Peyer's patch (tissue), 4 donors: ENCODE results near the gene USH2A. TPM values are rescaled to one million over a fixed set of nuclear protein-coding genes. Genes with fewer than 3 reads are reported as not detected.

ENCODE experiments used
- DNase-seq, 3 donors: peaks; one replicate each; pipeline ENCODE4 v3.0.0-alpha.2; 2017 to 2019
- H3K27ac ChIP-seq, 4 donors: fragments of 200-600 bp; sonication (generic); one replicate each; pipeline ENCODE4 v1.5.1; 2016 to 2019
- H3K27me3 ChIP-seq, 2 donors: fragments of 200-600 bp; sonication (generic); one replicate each; pipeline ENCODE4 v1.5.1; 2019
- H3K36me3 ChIP-seq, 3 donors: fragments of 200-600 bp; sonication (generic); one replicate each; pipeline ENCODE4 v1.5.1; 2016 to 2019
- H3K4me1 ChIP-seq, 4 donors: fragments of 200-600 bp; sonication (generic); one replicate each; pipeline ENCODE4 v1.5.1; 2016 to 2019
- H3K4me3 ChIP-seq, 4 donors: fragments of 200-600 bp; sonication (generic); 1 replicate in 3 of 4; 2 replicates in 1 of 4; pipeline ENCODE4 v1.5.1; 2016 to 2019; ENCODE audit warnings: mild to moderate bottlenecking in 1 of 4
- H3K9me3 ChIP-seq, 4 donors: fragments of 200-600 bp; sonication (generic); one replicate each; pipeline ENCODE4 v1.5.1; 2016 to 2019; ENCODE audit warnings: mild to moderate bottlenecking in 1 of 4
- POLR2A ChIP-seq, 2 donors: fragments of 450-650 bp; IDR thresholded peaks; one replicate each; pipeline ENCODE4 v1.5.1; 2017; ENCODE audit warnings: antibody characterized with exemption in 2 of 2, mild to moderate bottlenecking in 2 of 2, moderate library complexity in 2 of 2
- total RNA-seq, 4 donors: library from RNA; depleted of rRNA; stranded (reverse); fragments of >200 nt; gene quantifications; one replicate each; pipeline ENCODE4 v1.1.0, GENCODE V29; 2016
- TF ChIP-seq, protein P1 (sequence below), 6 experiments: fragments of 450-650 bp in 4 of 6; fragments of 200-600 bp in 2 of 6; sonication (generic) in 1 of 6; IDR thresholded peaks; one replicate each; pipeline ENCODE4 v1.5.1; 2017 to 2019; ENCODE audit warnings: antibody characterized with exemption in 6 of 6, mild to moderate bottlenecking in 3 of 6, moderate library complexity in 1 of 6

USH2A gene
- total RNA-seq, 4 donors from 2014 or later = not detected

DNA sequence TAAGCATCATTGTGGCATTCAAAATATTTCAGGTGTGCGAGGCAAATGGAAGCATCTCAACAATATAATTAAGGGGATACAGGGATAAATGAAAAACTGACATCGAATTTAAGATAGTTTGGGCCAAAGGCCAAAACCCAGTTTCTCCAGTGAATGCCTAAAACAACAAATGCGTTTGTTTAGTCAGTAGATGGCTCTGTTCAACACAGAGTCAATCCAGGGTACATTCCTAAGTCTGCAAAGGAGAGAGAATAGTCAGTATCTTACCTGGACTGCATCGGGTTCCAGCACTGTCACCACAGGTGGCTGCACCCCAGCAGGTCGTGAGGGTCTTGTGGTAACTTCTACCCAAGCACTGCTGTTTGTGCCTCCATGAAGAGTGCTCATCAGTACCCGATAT is 535.1 kb downstream of the USH2A start:
- H3K4me3 ChIP-seq = no peak overlapping the region
- H3K36me3 ChIP-seq = no peaks in the 10 kb centered on the region
- DNase-seq = no peak
- H3K9me3 ChIP-seq = no peaks in the 10 kb centered on the region
- H3K27ac ChIP-seq = no peak overlapping the region
- no peaks in the 10 kb centered on the region for H3K4me1 ChIP-seq
- TF ChIP-seq, protein P1, sequence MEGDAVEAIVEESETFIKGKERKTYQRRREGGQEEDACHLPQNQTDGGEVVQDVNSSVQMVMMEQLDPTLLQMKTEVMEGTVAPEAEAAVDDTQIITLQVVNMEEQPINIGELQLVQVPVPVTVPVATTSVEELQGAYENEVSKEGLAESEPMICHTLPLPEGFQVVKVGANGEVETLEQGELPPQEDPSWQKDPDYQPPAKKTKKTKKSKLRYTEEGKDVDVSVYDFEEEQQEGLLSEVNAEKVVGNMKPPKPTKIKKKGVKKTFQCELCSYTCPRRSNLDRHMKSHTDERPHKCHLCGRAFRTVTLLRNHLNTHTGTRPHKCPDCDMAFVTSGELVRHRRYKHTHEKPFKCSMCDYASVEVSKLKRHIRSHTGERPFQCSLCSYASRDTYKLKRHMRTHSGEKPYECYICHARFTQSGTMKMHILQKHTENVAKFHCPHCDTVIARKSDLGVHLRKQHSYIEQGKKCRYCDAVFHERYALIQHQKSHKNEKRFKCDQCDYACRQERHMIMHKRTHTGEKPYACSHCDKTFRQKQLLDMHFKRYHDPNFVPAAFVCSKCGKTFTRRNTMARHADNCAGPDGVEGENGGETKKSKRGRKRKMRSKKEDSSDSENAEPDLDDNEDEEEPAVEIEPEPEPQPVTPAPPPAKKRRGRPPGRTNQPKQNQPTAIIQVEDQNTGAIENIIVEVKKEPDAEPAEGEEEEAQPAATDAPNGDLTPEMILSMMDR (IDR thresholded peaks at IDR 0.05) = peak in 3 of 6 experiments; percentile 26 to 35 (median 33)
- no peak for TF ChIP-seq POLR2A (IDR thresholded peaks at IDR 0.05)
- H3K27me3 ChIP-seq = no peaks in the 10 kb centered on the region

DNA sequence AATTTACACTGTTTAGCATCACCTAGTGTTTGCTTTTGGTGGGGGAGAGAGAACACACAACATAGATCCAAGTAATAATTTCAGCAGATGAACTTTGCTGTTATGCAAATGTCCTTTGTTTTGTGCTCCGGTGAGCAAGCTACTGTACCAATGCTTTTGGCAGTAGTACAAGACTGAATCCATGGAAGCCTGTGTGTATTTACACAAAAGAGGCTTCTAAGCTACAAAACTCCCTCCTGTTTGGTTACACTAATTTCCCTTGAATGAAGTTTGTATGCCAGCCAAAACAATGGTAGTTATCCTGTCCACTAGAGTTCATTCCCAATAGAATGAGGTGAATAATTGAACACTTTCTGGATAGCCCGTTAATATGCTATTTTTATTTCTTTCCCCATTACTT is 535.6 kb downstream of the USH2A start:
- H3K27me3 ChIP-seq = no peaks in the 10 kb centered on the region
- H3K36me3 ChIP-seq = no peaks in the 10 kb centered on the region
- TF ChIP-seq POLR2A (IDR thresholded peaks at IDR 0.05) = no peak
- TF ChIP-seq, protein P1 (IDR thresholded peaks at IDR 0.05) = no peak
- no peaks in the 10 kb centered on the region for H3K4me1 ChIP-seq
- H3K27ac ChIP-seq = no peak overlapping the region
- no peak for DNase-seq
- no peaks in the 10 kb centered on the region for H3K9me3 ChIP-seq
- no peak overlapping the region for H3K4me3 ChIP-seq

DNA sequence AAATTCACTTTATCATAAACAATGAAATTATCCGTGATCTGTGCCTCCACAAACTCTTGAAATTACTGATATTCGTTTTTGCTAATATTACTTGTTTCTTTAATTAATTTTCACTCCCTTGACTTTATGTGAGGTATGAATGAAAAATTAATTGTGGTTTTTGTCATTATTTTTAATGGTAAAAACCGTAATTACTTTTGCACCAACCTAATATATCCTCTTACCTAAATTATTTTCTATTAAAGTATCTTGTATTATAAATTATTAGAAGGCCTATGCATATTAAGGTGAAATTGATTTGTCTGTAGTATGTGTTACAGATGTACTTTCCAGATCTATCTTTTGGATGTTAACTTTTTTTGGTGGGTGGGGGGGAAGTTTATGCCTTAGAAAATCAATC is 540.2 kb downstream of the USH2A start:
- no peak for DNase-seq
- Histone ChIP-seq H3K9me3 (no peaks in the 10 kb centered on the region), H3K27me3 (no peaks in the 10 kb centered on the region), H3K36me3 (no peaks in the 10 kb centered on the region), H3K27ac (no peak overlapping the region), H3K4me1 (no peaks in the 10 kb centered on the region), H3K4me3 (no peak overlapping the region)
- TF ChIP-seq, protein P1 (IDR thresholded peaks at IDR 0.05) = no peak
- no peak for TF ChIP-seq POLR2A (IDR thresholded peaks at IDR 0.05)

DNA sequence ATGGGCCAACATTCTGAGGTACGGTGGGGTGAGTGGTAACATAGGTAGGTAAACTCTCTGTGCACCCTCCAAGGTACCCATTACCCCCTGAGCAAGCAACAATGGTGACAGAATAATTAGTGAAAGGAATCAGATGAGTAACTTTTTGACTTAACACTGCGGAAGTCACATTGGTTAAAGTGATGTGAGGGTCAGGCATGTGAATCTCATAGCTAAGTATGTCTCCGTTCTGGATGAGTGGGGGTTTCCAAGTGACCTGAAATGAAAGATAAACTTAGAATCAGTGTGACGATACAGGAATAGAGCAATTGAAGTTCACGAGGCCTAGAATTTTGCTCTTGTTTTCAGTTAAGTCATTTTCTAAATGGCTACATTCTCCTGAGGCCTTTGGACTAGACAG is 544.4 kb downstream of the USH2A start:
- no peaks in the 10 kb centered on the region for H3K27me3 ChIP-seq
- H3K4me1 ChIP-seq = no peaks in the 10 kb centered on the region
- no peak for DNase-seq
- H3K4me3 ChIP-seq = no peak overlapping the region
- H3K27ac ChIP-seq = no peak overlapping the region
- no peaks in the 10 kb centered on the region for H3K36me3 ChIP-seq
- H3K9me3 ChIP-seq = no peaks in the 10 kb centered on the region
- TF ChIP-seq, protein P1 (IDR thresholded peaks at IDR 0.05) = no peak
- no peak for TF ChIP-seq POLR2A (IDR thresholded peaks at IDR 0.05)

DNA sequence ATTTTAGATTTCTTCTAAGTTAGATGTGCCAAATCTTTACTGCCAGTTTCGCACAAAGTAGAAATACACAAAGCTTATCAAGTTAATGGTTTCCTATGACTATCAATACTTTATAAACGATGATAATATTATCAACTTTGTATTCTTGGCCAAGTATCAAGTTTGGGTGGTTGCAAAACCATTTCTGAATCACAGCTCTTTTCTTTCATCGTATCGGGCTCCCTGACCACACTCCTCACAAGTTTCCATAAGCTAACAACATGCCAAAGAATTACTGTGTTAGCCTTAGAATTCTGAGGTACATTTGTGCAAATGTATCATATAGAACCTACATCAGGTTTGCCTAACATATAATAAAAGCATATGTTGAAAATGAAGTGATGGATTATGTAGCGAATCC is 545.1 kb downstream of the USH2A start:
- DNase-seq = no peak
- no peaks in the 10 kb centered on the region for H3K9me3 ChIP-seq
- no peaks in the 10 kb centered on the region for H3K27me3 ChIP-seq
- TF ChIP-seq, protein P1 (IDR thresholded peaks at IDR 0.05) = no peak
- no peak for TF ChIP-seq POLR2A (IDR thresholded peaks at IDR 0.05)
- H3K36me3 ChIP-seq = no peaks in the 10 kb centered on the region
- no peak overlapping the region for H3K27ac ChIP-seq
- H3K4me3 ChIP-seq = no peak overlapping the region
- H3K4me1 ChIP-seq = no peaks in the 10 kb centered on the region

DNA sequence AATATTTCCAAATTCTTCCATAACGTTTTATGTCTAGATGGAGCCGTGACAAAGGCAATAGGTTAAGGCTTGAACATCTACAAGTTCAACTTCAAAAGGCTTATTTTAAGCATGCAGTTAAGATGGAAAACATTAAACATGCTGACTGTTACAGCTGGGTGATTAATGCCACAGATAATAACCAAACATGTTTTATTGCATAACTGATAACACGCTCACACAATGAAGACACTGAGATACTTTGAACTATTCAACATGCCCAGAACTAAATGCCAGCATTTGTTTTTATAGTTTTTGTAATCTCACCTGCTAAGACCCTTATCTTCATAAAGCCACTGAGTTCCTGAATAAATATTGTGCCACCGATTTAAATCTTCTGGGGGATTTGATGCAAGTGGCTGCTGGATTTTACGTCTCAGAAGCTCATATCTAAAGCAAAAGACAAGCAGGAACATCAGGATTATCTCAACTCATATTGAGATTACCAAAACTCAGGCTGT is 545.7 kb downstream of the USH2A start:
- Histone ChIP-seq H3K4me3 (no peak overlapping the region), H3K4me1 (no peaks in the 10 kb centered on the region), H3K36me3 (no peaks in the 10 kb centered on the region), H3K27ac (no peak overlapping the region), H3K27me3 (no peaks in the 10 kb centered on the region), H3K9me3 (no peaks in the 10 kb centered on the region)
- TF ChIP-seq POLR2A (IDR thresholded peaks at IDR 0.05) = no peak
- TF ChIP-seq, protein P1 (IDR thresholded peaks at IDR 0.05) = no peak
- DNase-seq = no peak
